ENCODE measurements around the gene BHMT.

Gene BHMT

DNA sequence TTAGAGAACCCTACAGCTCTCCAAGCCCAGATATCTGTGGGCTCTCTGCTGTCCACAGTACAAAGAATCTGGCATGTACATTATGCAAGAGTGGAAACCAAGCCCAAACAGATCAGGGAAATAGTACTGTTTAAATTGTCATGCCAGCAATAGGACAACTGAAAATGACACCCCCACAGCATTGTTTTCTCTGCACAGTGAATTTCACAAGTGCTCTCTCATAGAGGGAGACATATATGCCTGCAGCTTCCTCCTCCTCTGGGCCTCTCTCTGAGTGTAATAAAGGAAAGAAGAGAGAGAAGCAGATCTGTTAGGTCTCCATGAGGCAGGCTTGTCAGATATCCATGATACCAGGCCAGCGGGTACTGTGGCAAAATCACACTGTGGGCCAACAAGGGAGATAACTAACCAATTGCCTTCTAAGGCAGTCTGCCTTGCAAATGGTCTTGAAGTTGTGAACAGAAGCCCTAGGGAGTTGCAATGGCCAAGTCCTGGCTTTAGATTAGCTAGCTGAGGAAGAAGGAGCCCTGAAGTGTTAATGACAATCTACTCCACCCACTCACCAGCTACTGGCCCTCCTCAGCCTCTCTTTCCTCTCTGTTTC lies 69.9 kb downstream of the BHMT start:
- DNase-seq = no peak
